ENCODE data around the gene UTF1. TPM values are rescaled to one million over a fixed set of nuclear protein-coding genes. Genes with fewer than 3 reads are reported as not detected.

Gene UTF1
- total RNA-seq, 6 experiments from 2014 or later, result not detected

DNA sequence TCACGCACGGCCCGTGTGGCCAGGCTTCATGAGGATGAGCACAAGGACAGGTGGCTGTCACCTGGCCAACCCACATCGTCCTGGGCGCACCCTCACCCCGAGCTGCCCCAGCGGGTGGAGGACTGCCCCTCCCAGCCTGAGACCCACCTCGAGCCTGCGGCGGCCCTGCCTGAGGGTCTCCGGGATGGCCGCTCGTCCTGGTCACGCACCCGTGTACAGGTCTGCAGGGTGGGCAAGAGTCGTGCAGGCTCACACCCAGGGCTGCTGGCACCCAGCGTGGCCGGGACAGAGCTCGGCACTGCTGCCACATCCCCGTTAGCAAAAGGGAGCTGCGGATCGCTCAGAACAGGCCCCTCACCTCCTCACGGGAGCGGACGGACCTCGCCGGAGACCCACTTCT lies 14.4 kb upstream of the UTF1 start:
- H3K27ac Mint-ChIP-seq, result no peak overlapping the region
- H3K4me3 Mint-ChIP-seq, result no peak overlapping the region
- H3K9me3 Mint-ChIP-seq, result peaks cover 19% of the 10 kb centered on the region; the same call in 1 of the 2 replicates
- no peaks in the 10 kb centered on the region for H3K36me3 Mint-ChIP-seq (ENCODE audit: low read depth)
- H3K4me1 Mint-ChIP-seq (ENCODE audit: low read depth), result no peaks in the 10 kb centered on the region
- peaks cover 4% of the 10 kb centered on the region for H3K27me3 Mint-ChIP-seq (ENCODE audit: insufficient read depth)
- DNase-seq, result no peak
- TF ChIP-seq, protein P1, sequence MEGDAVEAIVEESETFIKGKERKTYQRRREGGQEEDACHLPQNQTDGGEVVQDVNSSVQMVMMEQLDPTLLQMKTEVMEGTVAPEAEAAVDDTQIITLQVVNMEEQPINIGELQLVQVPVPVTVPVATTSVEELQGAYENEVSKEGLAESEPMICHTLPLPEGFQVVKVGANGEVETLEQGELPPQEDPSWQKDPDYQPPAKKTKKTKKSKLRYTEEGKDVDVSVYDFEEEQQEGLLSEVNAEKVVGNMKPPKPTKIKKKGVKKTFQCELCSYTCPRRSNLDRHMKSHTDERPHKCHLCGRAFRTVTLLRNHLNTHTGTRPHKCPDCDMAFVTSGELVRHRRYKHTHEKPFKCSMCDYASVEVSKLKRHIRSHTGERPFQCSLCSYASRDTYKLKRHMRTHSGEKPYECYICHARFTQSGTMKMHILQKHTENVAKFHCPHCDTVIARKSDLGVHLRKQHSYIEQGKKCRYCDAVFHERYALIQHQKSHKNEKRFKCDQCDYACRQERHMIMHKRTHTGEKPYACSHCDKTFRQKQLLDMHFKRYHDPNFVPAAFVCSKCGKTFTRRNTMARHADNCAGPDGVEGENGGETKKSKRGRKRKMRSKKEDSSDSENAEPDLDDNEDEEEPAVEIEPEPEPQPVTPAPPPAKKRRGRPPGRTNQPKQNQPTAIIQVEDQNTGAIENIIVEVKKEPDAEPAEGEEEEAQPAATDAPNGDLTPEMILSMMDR (IDR thresholded peaks at IDR 0.05), result no peak

DNA sequence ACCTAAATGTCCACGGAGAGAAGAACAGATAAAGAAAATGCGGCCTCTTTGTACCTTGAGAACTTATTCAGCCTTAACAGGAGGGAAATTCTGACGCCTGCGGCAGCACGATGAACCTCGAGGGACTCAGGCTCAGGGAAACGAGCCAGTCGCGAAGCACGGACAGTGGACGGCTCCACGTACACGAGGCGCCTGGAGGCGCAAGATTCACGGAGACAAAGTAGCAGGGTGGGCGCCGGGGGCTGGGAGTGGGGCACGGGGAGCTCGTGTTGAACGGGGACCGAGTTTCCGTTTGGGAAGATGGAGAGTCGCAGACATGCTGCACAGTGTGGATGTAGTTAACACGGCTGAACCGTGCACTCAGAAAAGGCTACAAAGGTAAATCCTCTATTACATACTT lies 13.2 kb upstream of the UTF1 start:
- peaks cover 23% of the 10 kb centered on the region; the same call in 1 of the 2 replicates for H3K9me3 Mint-ChIP-seq
- TF ChIP-seq, protein P1 (IDR thresholded peaks at IDR 0.05), result no peak
- no peak overlapping the region for H3K27ac Mint-ChIP-seq
- H3K36me3 Mint-ChIP-seq (ENCODE audit: low read depth), result no peaks in the 10 kb centered on the region
- peaks cover 4% of the 10 kb centered on the region for H3K27me3 Mint-ChIP-seq (ENCODE audit: insufficient read depth)
- no peak overlapping the region for H3K4me3 Mint-ChIP-seq
- no peak for DNase-seq
- H3K4me1 Mint-ChIP-seq (ENCODE audit: low read depth), result no peaks in the 10 kb centered on the region

DNA sequence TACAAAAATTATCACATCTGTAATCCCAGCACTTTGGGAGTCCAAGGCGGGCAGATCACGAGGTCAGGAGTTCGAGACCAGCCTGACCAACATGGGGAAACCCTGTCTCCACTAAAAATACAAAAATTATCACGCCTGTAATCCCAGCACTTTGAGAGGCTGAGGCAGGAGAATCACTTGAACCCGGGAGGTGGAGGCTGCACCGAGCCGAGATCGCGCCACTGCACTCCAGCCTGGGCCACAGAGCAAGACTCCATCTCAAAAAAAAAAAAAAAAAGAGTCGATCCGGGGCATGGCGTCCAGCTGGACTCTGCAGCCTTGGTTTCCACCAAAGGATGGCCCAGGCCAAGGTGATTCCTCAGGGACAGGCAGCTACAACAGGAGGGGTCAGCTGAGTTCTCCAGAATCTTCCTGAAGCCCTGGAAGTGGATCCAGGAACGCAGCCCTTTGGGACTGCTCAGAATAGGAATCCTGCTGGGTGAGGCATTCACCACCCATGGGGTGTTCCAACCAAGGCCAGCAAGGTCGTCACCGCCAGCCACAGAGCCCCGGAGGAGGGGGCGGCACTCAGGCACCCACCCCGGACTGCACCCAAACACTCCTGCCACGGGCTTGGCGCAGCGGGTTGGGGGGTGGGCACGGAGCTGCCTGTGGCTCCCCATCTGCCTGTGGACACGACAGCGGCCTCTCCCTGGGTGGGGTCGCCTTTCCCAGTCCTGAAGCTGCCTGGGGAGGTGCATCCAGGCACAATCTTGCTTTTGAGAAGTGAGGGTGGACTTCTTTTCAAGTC lies 12.0 kb upstream of the UTF1 start:
- DNase-seq, result no peak
- Mint-ChIP-seq H3K36me3 (ENCODE audit: low read depth) (no peaks in the 10 kb centered on the region), H3K27ac (no peak overlapping the region), H3K27me3 (ENCODE audit: insufficient read depth) (peaks cover 2% of the 10 kb centered on the region), H3K9me3 (peaks cover 18% of the 10 kb centered on the region; the same call in 1 of the 2 replicates), H3K4me1 (ENCODE audit: low read depth) (no peaks in the 10 kb centered on the region), H3K4me3 (no peak overlapping the region)
- TF ChIP-seq, protein P1 (IDR thresholded peaks at IDR 0.05), result no peak

DNA sequence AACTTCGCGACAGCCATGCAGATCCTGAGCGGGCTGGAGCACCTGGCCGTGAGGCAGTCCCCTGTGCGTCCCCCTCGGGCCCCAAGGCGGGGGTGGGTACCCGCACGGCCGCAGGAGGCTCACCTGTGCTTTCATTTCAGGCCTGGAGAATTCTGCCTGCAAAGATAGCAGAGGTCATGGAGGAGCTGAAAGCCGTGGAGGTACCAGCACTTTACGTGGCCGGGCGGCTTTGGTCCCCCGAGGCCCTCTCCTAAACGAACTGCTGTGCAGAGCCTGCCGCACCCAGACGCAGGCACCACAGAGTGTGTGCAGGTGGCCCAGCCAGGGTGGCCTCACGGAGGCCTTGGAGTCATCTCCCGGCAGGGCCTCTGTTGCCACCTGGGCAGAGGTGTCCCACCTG lies 11.1 kb upstream of the UTF1 start:
- Mint-ChIP-seq H3K4me1 (ENCODE audit: low read depth) (no peaks in the 10 kb centered on the region), H3K9me3 (peaks cover 18% of the 10 kb centered on the region; the same call in 1 of the 2 replicates), H3K4me3 (no peak overlapping the region), H3K27me3 (ENCODE audit: insufficient read depth) (peaks cover 2% of the 10 kb centered on the region), H3K36me3 (ENCODE audit: low read depth) (no peaks in the 10 kb centered on the region), H3K27ac (no peak overlapping the region)
- no peak for DNase-seq
- TF ChIP-seq, protein P1 (IDR thresholded peaks at IDR 0.05), result no peak

DNA sequence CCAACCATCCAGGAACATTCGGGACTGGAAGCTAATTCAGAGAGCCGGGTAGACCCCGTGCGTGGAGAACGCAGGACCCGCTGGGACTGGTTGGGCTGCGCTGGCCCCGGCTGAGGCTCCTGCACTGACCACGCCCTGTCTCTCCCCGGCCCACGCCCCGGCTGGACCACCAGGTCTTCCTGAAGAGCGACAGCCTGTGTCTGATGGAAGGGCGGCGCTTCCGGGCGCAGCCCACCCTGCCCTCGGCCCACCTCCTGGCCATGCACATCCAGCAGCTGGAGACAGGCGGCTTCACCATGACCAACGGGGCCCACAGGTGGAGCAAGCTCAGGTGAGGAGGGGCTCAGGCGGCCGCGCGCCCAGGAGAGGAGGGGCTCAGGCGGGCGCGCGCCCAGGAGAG lies 10.2 kb upstream of the UTF1 start:
- no peaks in the 10 kb centered on the region for H3K36me3 Mint-ChIP-seq (ENCODE audit: low read depth)
- H3K27me3 Mint-ChIP-seq (ENCODE audit: insufficient read depth), result peaks cover 2% of the 10 kb centered on the region
- no peaks in the 10 kb centered on the region for H3K4me1 Mint-ChIP-seq (ENCODE audit: low read depth)
- TF ChIP-seq, protein P1 (IDR thresholded peaks at IDR 0.05), result no peak
- peaks cover 18% of the 10 kb centered on the region; the same call in 1 of the 2 replicates for H3K9me3 Mint-ChIP-seq
- no peak for DNase-seq
- no peak overlapping the region for H3K27ac Mint-ChIP-seq
- H3K4me3 Mint-ChIP-seq, result no peak overlapping the region

All from HFFc6 (cell line).